NCI-H510A treated with DMSO at 0.1 percent for 48 hours (cell line): ENCODE measurements around the gene PAX6.

Experiments
- DNase-seq: peaks from one replicate; lab custom pipeline; 2025; lab: John Stamatoyannopoulos, UW

The PAX6 gene

GRCh38 chr11:31807799-31808667 is 3.1 kb downstream of the PAX6 start:
- no peak for DNase-seq

GRCh38 chr11:31806928-31807798 is 4.0 kb downstream of the PAX6 start:
- DNase-seq = no peak

GRCh38 chr11:31806186-31806927 is 4.8 kb downstream of the PAX6 start:
- DNase-seq = no peak

- DNase-seq = no peak
Observed at GRCh38 chr11:31805629-31806185, 5.4 kb downstream of the PAX6 start.

- no peak for DNase-seq
Observed at GRCh38 chr11:31805037-31805628, 6.0 kb downstream of the PAX6 start.

- DNase-seq = no peak
Observed at GRCh38 chr11:31804312-31805036, 6.6 kb downstream of the PAX6 start.

GRCh38 chr11:31803813-31804311 is 7.3 kb downstream of the PAX6 start:
- DNase-seq = no peak

GRCh38 chr11:31802990-31803812 is 7.9 kb downstream of the PAX6 start:
- DNase-seq = no peak

GRCh38 chr11:31802609-31802989 is 8.5 kb downstream of the PAX6 start:
- no peak for DNase-seq

- DNase-seq = no peak
Observed at GRCh38 chr11:31802000-31802551, 9.0 kb downstream of the PAX6 start.

- DNase-seq = no peak
Observed at GRCh38 chr11:31801298-31801702, 9.8 kb downstream of the PAX6 start.

GRCh38 chr11:31800398-31801265 is 10.5 kb downstream of the PAX6 start:
- DNase-seq = no peak

GRCh38 chr11:31799435-31800397 is 11.4 kb downstream of the PAX6 start:
- no peak for DNase-seq

- no peak for DNase-seq
Observed at GRCh38 chr11:31798554-31799434, 12.3 kb downstream of the PAX6 start.

GRCh38 chr11:31798057-31798553 is 13.0 kb downstream of the PAX6 start:
- no peak for DNase-seq
